Kasumi-1 (cell line): ENCODE measurements around the gene ZSCAN29.

Source experiments
- DNase-seq, 2 experiments: peaks; one replicate each; lab custom pipeline; 2025; lab: John Stamatoyannopoulos, UW

ZSCAN29 gene

DNA sequence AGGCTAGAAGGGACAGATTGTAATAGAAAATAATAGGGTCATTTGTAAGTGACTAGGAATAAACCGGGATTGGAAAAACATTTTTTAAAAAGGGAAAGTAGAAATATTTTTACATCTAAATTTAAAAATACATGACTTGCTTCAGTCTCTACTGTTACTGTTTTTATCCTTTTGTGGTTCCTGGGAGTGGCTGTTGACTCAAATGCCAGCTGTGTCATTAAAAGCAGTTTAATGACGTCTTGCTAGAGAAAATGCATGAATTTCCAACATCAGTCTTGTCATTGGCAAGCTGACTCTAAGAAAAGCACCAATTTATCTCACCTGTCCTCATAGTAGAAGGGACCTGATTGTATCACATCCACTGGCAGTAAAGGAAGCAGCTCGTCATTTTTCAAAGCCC lies 23.7 kb downstream of the ZSCAN29 start:
- DNase-seq = no peak

GRCh38 chr15:43346305-43346704 lies 24.5 kb downstream of the ZSCAN29 start:
- no peak for DNase-seq

DNA sequence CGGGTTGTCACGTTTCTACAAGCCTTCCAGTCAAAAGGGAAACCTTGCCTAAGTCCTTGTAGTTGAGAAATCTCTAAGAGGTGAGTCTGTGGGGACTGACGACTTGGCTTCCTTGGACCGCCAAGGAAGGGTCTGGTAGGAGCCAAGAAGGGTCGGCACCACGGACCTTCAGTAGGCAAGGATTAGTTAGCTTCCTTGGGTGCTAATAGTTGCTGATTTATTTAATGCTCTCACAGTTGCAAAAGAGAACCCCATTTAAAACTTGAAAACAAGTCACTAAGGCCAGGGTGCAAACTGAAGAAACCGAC lies 40.1 kb downstream of the ZSCAN29 start:
- no peak for DNase-seq

- DNase-seq = no peak
Observed at GRCh38 chr15:43329960-43330779, 40.7 kb downstream of the ZSCAN29 start, which contains the start of gene LCMT2. Gene LCMT2 (minus strand): TSS chr15:43330573. CDS start chr15:43330489, 84 bp downstream.

- DNase-seq = no peak
Observed at GRCh38 chr15:43329217-43329959, 41.5 kb downstream of the ZSCAN29 start.

DNA sequence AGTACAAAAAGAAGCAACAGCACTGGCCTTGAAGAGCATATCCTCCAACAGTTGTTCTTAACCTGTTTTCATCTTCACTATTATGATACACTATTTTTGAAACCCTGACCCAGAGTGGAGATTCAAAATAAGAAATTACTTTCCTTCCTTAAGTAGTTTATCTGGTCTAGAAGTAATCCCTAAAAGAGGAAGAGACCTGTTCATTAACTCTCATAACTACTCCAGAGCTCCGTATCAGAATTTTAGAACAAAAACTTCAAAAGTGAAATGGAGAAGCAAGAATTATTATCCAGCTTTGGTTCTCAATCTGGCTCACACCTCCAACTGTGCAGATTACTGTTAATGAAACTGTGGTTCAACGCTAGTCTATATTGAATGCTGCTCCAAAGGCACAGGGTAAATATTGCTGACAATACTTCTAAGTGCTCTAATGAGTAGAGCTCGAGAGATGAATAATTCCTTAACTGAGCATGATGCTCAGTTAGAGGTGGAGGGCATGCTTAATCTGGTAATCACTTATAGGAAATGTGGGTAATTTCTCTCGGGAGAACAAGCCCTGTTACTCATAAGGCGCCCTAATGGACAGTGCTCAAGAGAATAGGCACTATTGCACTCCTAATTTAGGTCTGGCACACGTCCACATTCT lies 45.7 kb downstream of the ZSCAN29 start:
- no peak for DNase-seq

GRCh38 chr15:43318990-43319771 lies 51.7 kb downstream of the ZSCAN29 start:
- DNase-seq = no peak

- no peak for DNase-seq
Observed at GRCh38 chr15:43317566-43318184, 53.2 kb downstream of the ZSCAN29 start.

GRCh38 chr15:43316971-43317346 lies 53.9 kb downstream of the ZSCAN29 start:
- no peak for DNase-seq

GRCh38 chr15:43316016-43316970 lies 54.5 kb downstream of the ZSCAN29 start:
- DNase-seq = no peak

- no peak for DNase-seq
Observed at GRCh38 chr15:43314171-43314570, 56.7 kb downstream of the ZSCAN29 start.

- DNase-seq = no peak
Observed at GRCh38 chr15:43312378-43312777, 58.5 kb downstream of the ZSCAN29 start.
